ENCODE data around the gene RWDD2A. TPM values are rescaled to one million over a fixed set of nuclear protein-coding genes. Genes with fewer than 3 reads are reported as not detected.

Gene RWDD2A
- total and polyA plus RNA-seq, 9 of the 15 experiments (the other 6 are each of a cell fraction or from before 2014, with no cell fraction given) = 1.6 to 4.7 (median 2.1) TPM

DNA sequence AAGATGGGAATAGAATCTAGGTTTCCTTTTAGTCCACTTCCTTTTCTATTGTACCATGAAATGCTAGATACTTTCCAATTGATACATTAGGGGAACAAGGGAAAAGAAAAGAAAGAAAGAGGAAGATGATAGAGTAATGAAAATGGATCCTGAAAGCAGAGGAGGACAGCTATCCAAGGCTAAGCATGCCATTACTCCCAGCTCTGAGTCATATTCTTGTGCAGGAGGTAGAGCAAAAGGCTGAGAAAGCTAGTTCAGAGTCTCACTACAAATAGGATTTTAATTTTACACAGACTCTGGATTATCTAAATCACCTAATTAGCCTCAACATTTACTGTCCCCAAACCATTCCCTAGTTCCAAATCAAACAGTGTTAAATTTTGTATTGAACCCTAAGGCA is 23.6 kb downstream of the RWDD2A start:
- ChIA-PET CTCF (ENCODE audit: low intra/inter-chr PET ratio) (no interaction called here), POLR2A (interaction anchor here (0.9 to 1.1 kb wide), 3 partner anchors 118 to 295 kb away, joined by 3 to 4 read pairs (median 3); partner anchors contain the start of genes PRSS35 and UBE3D)
- Histone ChIP-seq H3K4me2 (ENCODE audit: insufficient read depth, low read length) (no peak overlapping the region), H3K9ac (ENCODE audit: insufficient read depth in 1 of 2, low read depth in 2 of 2, low read length in 2 of 2) (no peak overlapping the region), H3K36me3 (ENCODE audit: control insufficient read depth, insufficient read depth, low read length) (no peaks in the 10 kb centered on the region), H3K79me2 (ENCODE audit: control insufficient read depth, insufficient read depth, low read length) (no peaks in the 10 kb centered on the region), H3K27ac (ENCODE audit: extremely low read depth, low read depth, low read length) (no peak overlapping the region), H3K4me1 (replicated peaks in 1 of 2; ENCODE audit: control insufficient read depth in 2 of 2, insufficient read depth in 2 of 2, low read length in 2 of 2) (no peaks in the 10 kb centered on the region), H3K9me3 (replicated peaks; ENCODE audit: control insufficient read depth, insufficient read depth, low read depth, low read length) (no peaks in the 10 kb centered on the region), H3K4me3 (no peak overlapping the region), H3K27me3 (ENCODE audit: control insufficient read depth in 2 of 2, insufficient read depth in 2 of 2, low read length in 2 of 2) (no peaks in the 10 kb centered on the region), H3K9me1 (ENCODE audit: control insufficient read depth, insufficient read depth, low read length) (no peaks in the 10 kb centered on the region), H4K20me1 (replicated peaks; ENCODE audit: control insufficient read depth, insufficient read depth, low read length) (no peaks in the 10 kb centered on the region), H2AFZ (ENCODE audit: low read depth, low read length) (no peak overlapping the region)
- intact Hi-C loops (cut with micrococcal nuclease) = loop anchor here (10.0 kb wide), 1 partner anchor 942 kb away; no protein-coding TSS in a partner anchor
- no peak for ATAC-seq
- in situ Hi-C loops (cut with MboI) = no loop called here
- no peak for FAIRE-seq
- DNase-seq (ENCODE audit: extremely low read depth in 1 of 4, low spot score in 3 of 4) = no peak
- BruUV-seq (replicated peaks) = no TSS peak
- TF ChIP-seq NFATC3 (IDR thresholded peaks at IDR 0.05) = no peak
- TF ChIP-seq NR2C1 (IDR thresholded peaks at IDR 0.05) = no peak
- no peak for TF ChIP-seq NR2C1 (tag; IDR thresholded peaks at IDR 0.05)
- TF ChIP-seq ZKSCAN3 (CRISPR knock-in tag; IDR thresholded peaks at IDR 0.05) = no peak
- TF ChIP-seq ZFP30 (CRISPR knock-in tag; IDR thresholded peaks at IDR 0.05; ENCODE audit: borderline replicate concordance) = no peak
- no peak for TF ChIP-seq TEAD2 (tag; IDR thresholded peaks at IDR 0.05)
- no peak for TF ChIP-seq ZNF75A (CRISPR knock-in tag; IDR thresholded peaks at IDR 0.05)
- TF ChIP-seq POLR2A (conservative IDR thresholded peaks at IDR 0.05) = no peak
- TF ChIP-seq TGIF2 (CRISPR knock-in tag; IDR thresholded peaks at IDR 0.05) = no peak
- no peak for TF ChIP-seq RBM39 (optimal IDR thresholded peaks at IDR 0.05; ENCODE audit: low read depth, low read length)
- TF ChIP-seq, protein P1, sequence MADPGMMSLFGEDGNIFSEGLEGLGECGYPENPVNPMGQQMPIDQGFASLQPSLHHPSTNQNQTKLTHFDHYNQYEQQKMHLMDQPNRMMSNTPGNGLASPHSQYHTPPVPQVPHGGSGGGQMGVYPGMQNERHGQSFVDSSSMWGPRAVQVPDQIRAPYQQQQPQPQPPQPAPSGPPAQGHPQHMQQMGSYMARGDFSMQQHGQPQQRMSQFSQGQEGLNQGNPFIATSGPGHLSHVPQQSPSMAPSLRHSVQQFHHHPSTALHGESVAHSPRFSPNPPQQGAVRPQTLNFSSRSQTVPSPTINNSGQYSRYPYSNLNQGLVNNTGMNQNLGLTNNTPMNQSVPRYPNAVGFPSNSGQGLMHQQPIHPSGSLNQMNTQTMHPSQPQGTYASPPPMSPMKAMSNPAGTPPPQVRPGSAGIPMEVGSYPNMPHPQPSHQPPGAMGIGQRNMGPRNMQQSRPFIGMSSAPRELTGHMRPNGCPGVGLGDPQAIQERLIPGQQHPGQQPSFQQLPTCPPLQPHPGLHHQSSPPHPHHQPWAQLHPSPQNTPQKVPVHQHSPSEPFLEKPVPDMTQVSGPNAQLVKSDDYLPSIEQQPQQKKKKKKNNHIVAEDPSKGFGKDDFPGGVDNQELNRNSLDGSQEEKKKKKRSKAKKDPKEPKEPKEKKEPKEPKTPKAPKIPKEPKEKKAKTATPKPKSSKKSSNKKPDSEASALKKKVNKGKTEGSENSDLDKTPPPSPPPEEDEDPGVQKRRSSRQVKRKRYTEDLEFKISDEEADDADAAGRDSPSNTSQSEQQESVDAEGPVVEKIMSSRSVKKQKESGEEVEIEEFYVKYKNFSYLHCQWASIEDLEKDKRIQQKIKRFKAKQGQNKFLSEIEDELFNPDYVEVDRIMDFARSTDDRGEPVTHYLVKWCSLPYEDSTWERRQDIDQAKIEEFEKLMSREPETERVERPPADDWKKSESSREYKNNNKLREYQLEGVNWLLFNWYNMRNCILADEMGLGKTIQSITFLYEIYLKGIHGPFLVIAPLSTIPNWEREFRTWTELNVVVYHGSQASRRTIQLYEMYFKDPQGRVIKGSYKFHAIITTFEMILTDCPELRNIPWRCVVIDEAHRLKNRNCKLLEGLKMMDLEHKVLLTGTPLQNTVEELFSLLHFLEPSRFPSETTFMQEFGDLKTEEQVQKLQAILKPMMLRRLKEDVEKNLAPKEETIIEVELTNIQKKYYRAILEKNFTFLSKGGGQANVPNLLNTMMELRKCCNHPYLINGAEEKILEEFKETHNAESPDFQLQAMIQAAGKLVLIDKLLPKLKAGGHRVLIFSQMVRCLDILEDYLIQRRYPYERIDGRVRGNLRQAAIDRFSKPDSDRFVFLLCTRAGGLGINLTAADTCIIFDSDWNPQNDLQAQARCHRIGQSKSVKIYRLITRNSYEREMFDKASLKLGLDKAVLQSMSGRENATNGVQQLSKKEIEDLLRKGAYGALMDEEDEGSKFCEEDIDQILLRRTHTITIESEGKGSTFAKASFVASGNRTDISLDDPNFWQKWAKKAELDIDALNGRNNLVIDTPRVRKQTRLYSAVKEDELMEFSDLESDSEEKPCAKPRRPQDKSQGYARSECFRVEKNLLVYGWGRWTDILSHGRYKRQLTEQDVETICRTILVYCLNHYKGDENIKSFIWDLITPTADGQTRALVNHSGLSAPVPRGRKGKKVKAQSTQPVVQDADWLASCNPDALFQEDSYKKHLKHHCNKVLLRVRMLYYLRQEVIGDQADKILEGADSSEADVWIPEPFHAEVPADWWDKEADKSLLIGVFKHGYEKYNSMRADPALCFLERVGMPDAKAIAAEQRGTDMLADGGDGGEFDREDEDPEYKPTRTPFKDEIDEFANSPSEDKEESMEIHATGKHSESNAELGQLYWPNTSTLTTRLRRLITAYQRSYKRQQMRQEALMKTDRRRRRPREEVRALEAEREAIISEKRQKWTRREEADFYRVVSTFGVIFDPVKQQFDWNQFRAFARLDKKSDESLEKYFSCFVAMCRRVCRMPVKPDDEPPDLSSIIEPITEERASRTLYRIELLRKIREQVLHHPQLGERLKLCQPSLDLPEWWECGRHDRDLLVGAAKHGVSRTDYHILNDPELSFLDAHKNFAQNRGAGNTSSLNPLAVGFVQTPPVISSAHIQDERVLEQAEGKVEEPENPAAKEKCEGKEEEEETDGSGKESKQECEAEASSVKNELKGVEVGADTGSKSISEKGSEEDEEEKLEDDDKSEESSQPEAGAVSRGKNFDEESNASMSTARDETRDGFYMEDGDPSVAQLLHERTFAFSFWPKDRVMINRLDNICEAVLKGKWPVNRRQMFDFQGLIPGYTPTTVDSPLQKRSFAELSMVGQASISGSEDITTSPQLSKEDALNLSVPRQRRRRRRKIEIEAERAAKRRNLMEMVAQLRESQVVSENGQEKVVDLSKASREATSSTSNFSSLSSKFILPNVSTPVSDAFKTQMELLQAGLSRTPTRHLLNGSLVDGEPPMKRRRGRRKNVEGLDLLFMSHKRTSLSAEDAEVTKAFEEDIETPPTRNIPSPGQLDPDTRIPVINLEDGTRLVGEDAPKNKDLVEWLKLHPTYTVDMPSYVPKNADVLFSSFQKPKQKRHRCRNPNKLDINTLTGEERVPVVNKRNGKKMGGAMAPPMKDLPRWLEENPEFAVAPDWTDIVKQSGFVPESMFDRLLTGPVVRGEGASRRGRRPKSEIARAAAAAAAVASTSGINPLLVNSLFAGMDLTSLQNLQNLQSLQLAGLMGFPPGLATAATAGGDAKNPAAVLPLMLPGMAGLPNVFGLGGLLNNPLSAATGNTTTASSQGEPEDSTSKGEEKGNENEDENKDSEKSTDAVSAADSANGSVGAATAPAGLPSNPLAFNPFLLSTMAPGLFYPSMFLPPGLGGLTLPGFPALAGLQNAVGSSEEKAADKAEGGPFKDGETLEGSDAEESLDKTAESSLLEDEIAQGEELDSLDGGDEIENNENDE (IDR thresholded peaks at IDR 0.05; ENCODE audit: low read depth, low read length) = no peak
- no peak for TF ChIP-seq HCFC1 (IDR thresholded peaks at IDR 0.05; ENCODE audit: low read depth, low read length)

Data from K562 (cell line).